Kidney (tissue), 14 donors: ENCODE data around the gene IRF5. TPM values are rescaled to one million over a fixed set of nuclear protein-coding genes. Genes with fewer than 3 reads are reported as not detected.
"Not testable (repeated sequence)": the region's sequence is repeated elsewhere in the genome, so short reads cannot be mapped to it uniquely, and the experiment has no call there.

Experiments
- DNase-seq, 5 donors: peaks; one replicate each; pipeline ENCODE4 v3.0.0-alpha.2; 2013 to 2020
- FAIRE-seq: peaks from 2 replicates; lab custom pipeline; 2012; peaks lifted over from hg19 to GRCh38; lab: Jason Lieb, UNC
- H3K27ac ChIP-seq, 2 donors: one replicate each; pipeline ENCODE4 v1.7.0; 2013; ENCODE audit warnings: low read depth in 2 of 2, low read length in 2 of 2, inconsistent platforms in 1 of 2
- H3K27me3 ChIP-seq: one replicate; pipeline ENCODE4 v1.7.1; 2013; ENCODE audit warnings: low read length, inconsistent platforms; ENCODE audit not compliant: control insufficient read depth, insufficient read depth
- H3K36me3 ChIP-seq, 3 donors: one replicate each; pipeline versions ENCODE4 v1.7.0 to v1.7.1; 2013; ENCODE audit warnings: low read length in 3 of 3, control low read depth in 1 of 3, inconsistent platforms in 1 of 3; ENCODE audit not compliant: insufficient read depth in 3 of 3, control insufficient read depth in 2 of 3
- H3K4me1 ChIP-seq, 3 donors: one replicate each; pipeline versions ENCODE4 v1.7.0 to v1.7.1; 2013; ENCODE audit warnings: low read length in 3 of 3, inconsistent platforms in 1 of 3, low read depth in 1 of 3; ENCODE audit not compliant: control insufficient read depth in 2 of 3, insufficient read depth in 2 of 3
- H3K4me3 ChIP-seq, 3 donors: one replicate each; pipeline versions ENCODE4 v1.7.0 to v1.8.1; 2013; ENCODE audit warnings: low read length in 3 of 3, control low read depth in 1 of 3, inconsistent platforms in 1 of 3
- H3K9ac ChIP-seq, 3 donors: one replicate each; pipeline versions ENCODE4 v1.7.0 to v1.7.1; 2013; ENCODE audit warnings: low read length in 3 of 3, control low read depth in 1 of 3, inconsistent platforms in 1 of 3
- H3K9me3 ChIP-seq, 3 donors: one replicate each; pipeline versions ENCODE4 v1.7.0 to v1.7.1; 2013; ENCODE audit warnings: low read length in 3 of 3, control low read depth in 1 of 3, inconsistent platforms in 1 of 3; ENCODE audit not compliant: control insufficient read depth in 2 of 3, insufficient read depth in 1 of 3
- CTCF ChIP-seq: IDR thresholded peaks from 3 replicates; pipeline ENCODE4 v1.5.1; 2012; ENCODE audit warnings: mild to moderate bottlenecking, moderate library complexity, borderline replicate concordance; ENCODE audit not compliant: insufficient read depth; ENCODE audit errors: extremely low read depth
- intact Hi-C: fragments of 100-400 bp; cut with DNase I; formaldehyde crosslinking; loops from one replicate; pipeline ENCODE4 v1.11.1; 2022
- polyA plus RNA-seq: library from polyadenylated mRNA; stranded (reverse); fragments of 350-450 nt; fragmentation: Illumina TruSeq; extraction: RNeasy Lipid Tissue Mini Kit (QIAGEN cat#74804); gene quantifications from one replicate; pipeline ENCODE4 v1.2.3, GENCODE V29; 2014; ENCODE audit warnings: low read depth, low replicate concordance; ENCODE audit not compliant: insufficient read depth
- total RNA-seq: library from RNA; stranded (reverse); fragmentation: NEBNext Ultra II Directional; extraction: Animal tissue kit (Norgen Biotek cat#: 25700); gene quantifications from one replicate; pipeline ENCODE4 v1.2.1, GENCODE V29; 2021
- donor health status: control.
- donor health status: control.
- donor health status: control.
- donor health status: control.
- donor health status: control.
- donor health status: DM: yes; HTN: yes; CAD: no.
- donor health status: Normal renal cell carcinoma (clear cell type).

Gene IRF5
- total and polyA plus RNA-seq, 2 donors from 2014 or later, result 13.0 to 27.1 TPM

DNA sequence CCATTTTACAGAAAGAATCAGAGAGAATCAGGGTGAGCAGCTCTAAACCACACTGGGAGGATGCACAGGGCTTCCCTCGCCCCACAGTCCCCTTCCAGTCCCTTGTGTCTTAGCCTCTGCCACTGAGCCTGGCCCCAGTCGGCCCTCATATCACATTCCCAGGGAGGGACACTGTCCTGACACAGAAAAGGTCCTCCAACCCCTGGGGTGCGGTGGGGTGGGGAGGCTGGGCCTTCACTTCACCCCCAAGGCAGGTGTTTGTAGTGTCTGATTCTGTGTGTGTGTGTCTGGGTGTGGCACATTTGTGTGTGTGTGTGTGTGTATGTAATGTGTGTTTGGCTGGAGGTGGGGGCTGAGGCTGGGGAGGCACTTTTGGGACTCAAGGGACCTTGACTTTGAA, 25.4 kb upstream of the IRF5 start:
- no peak for TF ChIP-seq CTCF
- intact Hi-C loops, result no loop called here
- Histone ChIP-seq H3K36me3 (no peaks in the 10 kb centered on the region), H3K4me3 (no peak overlapping the region), H3K27me3 (no peaks in the 10 kb centered on the region), H3K27ac (no peak overlapping the region), H3K4me1 (peaks cover 0 to 15% (median 5%) of the 10 kb centered on the region in 3 donors), H3K9me3 (no peaks in the 10 kb centered on the region), H3K9ac (peak overlapping the region in 1 of 3 donors; percentile 3)
- DNase-seq (peak in 1 of 5 donors; percentile 43), FAIRE-seq (no peak)

- H3K27me3 ChIP-seq, FAIRE-seq, intact Hi-C loops, H3K36me3 ChIP-seq, H3K9ac ChIP-seq, H3K27ac ChIP-seq, DNase-seq, H3K4me3 ChIP-seq, H3K9me3 ChIP-seq: not testable (repeated sequence)
- peaks cover 0 to 15% (median 5%) of the 10 kb centered on the region in 3 donors for H3K4me1 ChIP-seq
Measured at GRCh38 chr7:128912709-128913495, 24.8 kb upstream of the IRF5 start.

DNA sequence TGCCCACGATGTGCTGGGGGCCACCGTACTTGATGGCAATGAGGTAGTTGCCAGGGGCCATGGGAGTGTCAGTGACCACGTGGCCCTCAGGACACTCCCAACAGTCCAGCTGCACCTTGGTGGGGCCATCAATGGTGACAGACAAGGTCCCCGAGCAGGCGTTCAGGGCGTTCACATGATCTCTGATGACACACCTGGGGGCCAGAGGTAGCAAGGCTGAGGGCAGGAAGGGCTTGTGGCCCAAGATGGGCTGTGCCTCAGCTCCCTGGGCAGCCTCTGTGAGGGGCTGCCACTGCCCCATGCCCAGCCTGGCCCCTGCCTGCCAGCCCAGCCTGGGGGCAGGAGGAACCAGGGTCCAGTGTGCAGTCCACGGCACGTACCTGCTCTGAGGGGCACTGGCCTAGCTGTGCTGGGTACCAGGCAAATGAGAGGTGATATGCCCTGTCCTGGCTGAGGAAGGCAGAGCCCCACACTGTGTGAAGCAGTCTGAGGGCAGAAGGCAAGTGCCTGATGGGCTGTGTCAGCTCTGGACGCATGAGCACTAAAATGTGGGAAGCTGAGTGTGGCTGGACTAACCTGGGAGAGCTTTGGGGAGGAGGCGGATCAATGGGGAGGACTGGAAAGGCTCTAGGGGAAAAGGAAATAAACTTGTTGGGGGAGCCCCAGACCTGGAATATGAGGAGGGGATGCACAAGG, 23.7 kb upstream of the IRF5 start:
- H3K36me3 ChIP-seq, result no peaks in the 10 kb centered on the region
- no peak for TF ChIP-seq CTCF
- H3K4me3 ChIP-seq, result no peak overlapping the region
- intact Hi-C loops, result no loop called here
- no peak for FAIRE-seq
- no peaks in the 10 kb centered on the region for H3K27me3 ChIP-seq
- no peak overlapping the region for H3K9ac ChIP-seq
- H3K27ac ChIP-seq, result no peak overlapping the region
- H3K9me3 ChIP-seq, result no peaks in the 10 kb centered on the region
- peak in 1 of 5 donors; percentile 32 for DNase-seq
- peaks cover 0 to 15% (median 5%) of the 10 kb centered on the region in 3 donors for H3K4me1 ChIP-seq

DNA sequence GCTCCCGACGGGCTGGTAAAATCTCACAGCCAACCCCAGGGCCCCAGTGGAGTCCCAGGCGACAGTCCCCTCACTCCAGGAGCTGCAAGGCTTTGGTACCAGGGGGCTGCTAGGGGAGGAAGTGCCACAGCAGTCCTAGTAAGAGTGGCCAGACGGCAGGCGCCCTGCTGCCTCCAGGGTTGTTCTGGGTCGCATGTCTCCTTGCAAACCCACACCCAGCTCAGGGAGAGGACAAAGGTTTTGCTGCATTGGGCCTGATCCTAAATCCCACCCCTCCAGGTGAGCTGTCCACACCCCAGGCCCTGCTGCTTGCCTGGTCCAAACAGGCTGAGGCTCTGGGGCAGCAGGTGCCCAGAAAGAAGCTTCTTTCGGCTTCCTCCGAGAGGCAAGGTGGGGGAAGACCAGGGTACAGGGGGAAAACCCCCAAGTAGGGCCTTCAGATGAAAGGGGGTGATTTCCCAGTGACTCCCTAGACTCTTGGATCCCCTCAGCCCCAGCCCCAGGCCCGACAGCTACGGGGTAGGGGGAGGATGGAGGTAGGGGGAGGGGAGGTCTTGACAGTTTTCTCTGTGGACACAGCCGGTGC, 23.1 kb upstream of the IRF5 start:
- peaks cover 0 to 8% (median 3%) of the 10 kb centered on the region in 3 donors for H3K4me1 ChIP-seq
- FAIRE-seq (no peak), DNase-seq (peak in 1 of 5 donors; percentile 45)
- no peaks in the 10 kb centered on the region for H3K9me3 ChIP-seq
- no peaks in the 10 kb centered on the region for H3K27me3 ChIP-seq
- TF ChIP-seq CTCF, result no peak
- H3K27ac ChIP-seq, result no peak overlapping the region
- no peaks in the 10 kb centered on the region for H3K36me3 ChIP-seq
- H3K9ac ChIP-seq, result no peak overlapping the region
- no peak overlapping the region for H3K4me3 ChIP-seq
- intact Hi-C loops, result no loop called here
